Dendritic cell treated with granulocyte-macrophage colony-stimulating factor and Interleukin-4, amounts not matched to agents 40 ng/mL and 50 ng/mL, for 4 days (primary cell): ENCODE data around the gene SF3B1.
"Not testable (repeated sequence)": the region's sequence is repeated elsewhere in the genome, so short reads cannot be mapped to it uniquely, and the experiment has no call there.

Experiments
- H3K27ac Mint-ChIP-seq: one replicate; pipeline ENCODE4 v1.8.0; 2022; ENCODE audit warnings: mild to moderate bottlenecking, mixed read lengths
- H3K27me3 Mint-ChIP-seq: one replicate; pipeline ENCODE4 v1.8.0; 2022; ENCODE audit warnings: mild to moderate bottlenecking, mixed read lengths
- H3K36me3 Mint-ChIP-seq: one replicate; pipeline ENCODE4 v1.8.0; 2022; ENCODE audit warnings: low read depth, mixed read lengths
- H3K4me1 Mint-ChIP-seq: one replicate; pipeline ENCODE4 v1.8.0; 2022; ENCODE audit warnings: low read depth, mixed read lengths
- H3K4me3 Mint-ChIP-seq: one replicate; pipeline ENCODE4 v1.8.0; 2022; ENCODE audit warnings: mild to moderate bottlenecking, moderate library complexity, mixed read lengths
- H3K9me3 Mint-ChIP-seq: one replicate; pipeline ENCODE4 v1.8.0; 2022; ENCODE audit warnings: mixed read lengths
- intact Hi-C: fragments of 100-400 bp; cut with micrococcal nuclease; formaldehyde crosslinking; loops from one replicate; pipeline ENCODE4 v1.15.0; 2022

The SF3B1 gene

DNA sequence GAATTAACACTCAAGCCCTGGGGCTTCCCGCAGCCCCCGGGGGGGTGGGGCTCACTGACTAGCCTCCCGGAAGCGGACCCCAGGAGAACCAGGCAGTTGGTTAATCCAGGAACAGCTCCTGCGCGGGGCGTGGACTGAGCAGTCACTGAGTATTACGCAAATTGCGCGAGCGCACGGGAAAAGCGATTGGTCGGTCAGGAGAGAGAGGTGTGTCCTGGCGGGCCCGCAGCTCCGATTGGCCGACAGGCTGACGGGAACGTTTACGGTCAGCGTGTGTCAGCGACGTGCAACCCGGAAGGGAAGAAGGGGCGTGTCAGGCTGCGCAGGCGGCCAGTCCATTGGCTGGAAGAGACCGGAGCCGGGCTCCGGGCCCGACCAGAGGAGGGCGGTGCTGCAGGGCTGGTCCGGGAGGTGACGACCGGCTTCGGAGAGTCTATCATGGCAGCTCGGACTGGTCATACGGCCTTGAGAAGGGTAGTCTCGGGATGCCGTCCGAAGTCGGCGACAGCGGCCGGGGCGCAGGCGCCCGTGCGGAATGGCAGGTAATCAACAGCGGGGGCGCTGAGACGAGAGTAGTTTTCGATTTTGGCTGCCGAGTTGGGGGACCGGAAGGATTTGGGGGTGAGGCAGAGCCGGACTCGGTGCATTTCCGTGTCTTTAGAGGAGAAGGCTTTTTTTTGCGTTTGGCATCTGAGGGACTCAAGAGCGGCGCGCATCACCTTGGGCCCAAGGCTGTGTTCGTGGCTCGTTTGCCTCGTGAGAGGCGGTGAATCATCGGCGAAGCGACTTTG lies 18.5 kb upstream of the SF3B1 start, which contains the start of gene COQ10B:
Gene COQ10B (plus strand): TSS at position 430 of the 791 bp plus-strand sequence. CDS start 9 bp downstream, at position 439.
- H3K4me3 Mint-ChIP-seq, result peak within 1 kb of the TSS; percentile 96
- peaks cover 25% of the 10 kb centered on the region for H3K36me3 Mint-ChIP-seq
- H3K4me1 Mint-ChIP-seq, result peaks cover 41% of the 10 kb centered on the region

DNA sequence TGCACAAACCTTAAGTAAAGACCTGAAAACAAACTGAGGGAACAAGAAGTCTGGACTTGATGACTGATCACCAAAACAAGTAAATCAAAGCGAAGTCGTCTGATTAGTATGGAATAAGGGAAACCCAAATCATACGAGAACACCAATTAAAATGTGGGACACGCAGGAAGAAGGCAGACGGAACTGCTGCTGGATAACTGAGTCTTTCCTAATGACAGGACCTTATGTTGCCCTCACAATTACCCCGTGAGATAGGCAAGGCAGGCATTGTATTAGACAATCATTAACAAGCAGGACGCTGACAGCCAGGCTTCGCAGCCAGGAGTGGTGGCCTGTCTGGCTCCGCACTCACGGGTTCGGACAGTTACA lies 17.9 kb upstream of the SF3B1 start:
- peak overlapping the region; percentile 96 for H3K27ac Mint-ChIP-seq
- peaks cover 35% of the 10 kb centered on the region for H3K4me1 Mint-ChIP-seq
- intact Hi-C loops, result loop anchor here (1.0 to 10.0 kb wide), 3 partner anchors 17 to 252 kb away; partner anchors contain the start of genes HSPE1, MARS2 and SF3B1
- no peaks in the 10 kb centered on the region for H3K9me3 Mint-ChIP-seq
- no peaks in the 10 kb centered on the region for H3K27me3 Mint-ChIP-seq
- peaks cover 25% of the 10 kb centered on the region for H3K36me3 Mint-ChIP-seq
- H3K4me3 Mint-ChIP-seq, result peak overlapping the region; percentile 96

More for the DNA sequence above, 18.5 kb upstream of the SF3B1 start, which contains the start of gene COQ10B:
- intact Hi-C loops, result loop anchor here (1.0 to 10.0 kb wide), 3 partner anchors 18 to 251 kb away; partner anchors contain the start of genes HSPE1, MARS2 and SF3B1
- Mint-ChIP-seq H3K9me3 (no peaks in the 10 kb centered on the region), H3K27ac (peak within 1 kb of the TSS; percentile 96), H3K27me3 (no peaks in the 10 kb centered on the region)

DNA sequence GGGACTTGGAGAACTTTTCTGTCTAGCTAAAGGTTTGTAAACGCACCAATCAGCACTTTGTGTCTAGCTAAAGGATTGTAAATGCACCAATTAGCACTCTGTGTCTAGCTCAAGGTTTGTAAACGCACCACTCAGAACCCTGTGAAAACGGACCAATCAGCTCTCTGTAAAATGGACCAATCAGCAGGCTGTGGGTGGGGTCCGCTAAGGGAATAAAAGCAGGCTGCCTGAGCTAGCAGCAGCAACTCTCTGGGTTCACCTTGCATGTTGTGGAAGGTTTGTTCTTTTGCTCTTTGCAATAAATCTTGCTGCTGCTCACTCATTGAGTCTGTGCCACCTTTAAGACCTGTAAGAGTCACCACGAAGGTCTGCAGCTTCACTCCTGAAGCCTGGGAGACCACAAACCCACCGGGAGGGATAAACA lies 16.1 kb upstream of the SF3B1 start:
- H3K27me3 Mint-ChIP-seq, H3K27ac Mint-ChIP-seq, H3K4me3 Mint-ChIP-seq, H3K9me3 Mint-ChIP-seq: not testable (repeated sequence)
- Mint-ChIP-seq H3K4me1 (peaks cover 21% of the 10 kb centered on the region), H3K36me3 (peaks cover 23% of the 10 kb centered on the region)
- intact Hi-C loops, result loop anchor here (10.0 kb wide), 1 partner anchor 254 kb away; the partner anchor contains the start of gene MARS2

DNA sequence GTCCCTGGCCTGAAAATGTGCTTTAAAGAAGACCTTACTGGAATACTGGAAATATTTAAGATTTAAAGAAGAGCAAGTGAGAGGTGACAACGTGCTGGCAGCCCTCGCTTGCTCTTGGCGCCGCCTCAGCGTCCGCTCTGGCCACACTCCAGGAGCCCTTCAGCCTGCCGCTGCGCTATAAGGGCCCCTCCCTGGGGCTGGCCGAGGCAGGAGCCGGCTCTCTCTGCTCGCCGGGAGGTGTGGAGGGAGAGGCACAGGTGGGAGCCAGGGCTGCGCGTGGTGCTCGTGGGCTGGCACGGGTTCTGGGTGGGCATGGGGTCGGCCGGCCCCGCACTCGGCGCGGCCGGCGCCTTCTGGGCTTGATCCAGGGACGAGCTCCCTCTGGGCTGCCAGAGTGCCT lies 15.6 kb upstream of the SF3B1 start:
- no peak overlapping the region for H3K4me3 Mint-ChIP-seq
- H3K27ac Mint-ChIP-seq, result no peak overlapping the region
- H3K9me3 Mint-ChIP-seq, result no peaks in the 10 kb centered on the region
- H3K27me3 Mint-ChIP-seq, result no peaks in the 10 kb centered on the region
- intact Hi-C loops, result loop anchor here (10.0 kb wide), 1 partner anchor 254 kb away; the partner anchor contains the start of gene MARS2
- peaks cover 17% of the 10 kb centered on the region for H3K4me1 Mint-ChIP-seq
- H3K36me3 Mint-ChIP-seq, result peaks cover 19% of the 10 kb centered on the region

DNA sequence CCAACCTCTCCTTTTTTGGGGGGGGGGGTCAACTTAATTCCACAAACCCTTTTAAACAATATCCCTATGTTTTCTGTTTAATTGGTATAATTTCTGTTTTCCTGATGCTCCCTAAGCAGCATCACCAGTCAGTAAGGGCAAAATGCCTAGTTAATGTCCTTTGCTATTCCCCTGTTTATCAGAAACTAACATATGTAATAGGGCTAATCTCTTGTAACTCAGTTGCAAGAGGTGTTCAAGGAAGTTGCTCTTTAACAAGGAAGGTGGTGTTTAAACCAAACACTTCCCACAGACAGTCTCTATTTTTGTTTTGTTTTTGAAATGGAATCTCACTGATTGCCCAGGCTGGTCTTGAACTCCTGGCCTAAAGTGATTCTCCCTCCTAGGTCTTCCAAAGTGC lies 12.0 kb upstream of the SF3B1 start:
- Mint-ChIP-seq H3K27ac (no peak overlapping the region), H3K36me3 (no peaks in the 10 kb centered on the region), H3K4me1 (peaks cover 18% of the 10 kb centered on the region), H3K9me3 (no peaks in the 10 kb centered on the region), H3K27me3 (no peaks in the 10 kb centered on the region), H3K4me3 (no peak overlapping the region)
- intact Hi-C loops, result no loop called here

DNA sequence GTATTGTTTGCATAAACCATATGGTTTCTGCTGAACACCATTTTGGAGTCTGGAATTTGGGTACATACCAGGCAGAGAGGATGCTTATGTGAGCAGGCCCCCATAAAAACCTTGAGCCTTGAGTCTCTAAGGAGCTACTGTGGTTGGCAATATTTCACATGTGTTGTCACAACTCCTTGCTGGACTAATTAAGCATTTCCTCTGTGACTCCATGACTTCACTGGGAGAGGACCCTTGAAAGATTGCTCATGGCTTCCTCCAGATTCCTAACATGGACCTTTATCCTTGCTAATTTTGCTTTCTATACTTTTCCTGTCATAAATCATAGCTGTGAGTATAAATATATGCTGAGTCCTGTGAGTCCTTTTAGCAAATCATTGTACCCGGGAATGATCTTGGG lies 10.9 kb upstream of the SF3B1 start:
- Mint-ChIP-seq H3K9me3 (no peaks in the 10 kb centered on the region), H3K27ac (no peak overlapping the region), H3K27me3 (no peaks in the 10 kb centered on the region), H3K4me1 (peaks cover 15% of the 10 kb centered on the region), H3K4me3 (no peak overlapping the region), H3K36me3 (no peaks in the 10 kb centered on the region)
- intact Hi-C loops, result no loop called here

DNA sequence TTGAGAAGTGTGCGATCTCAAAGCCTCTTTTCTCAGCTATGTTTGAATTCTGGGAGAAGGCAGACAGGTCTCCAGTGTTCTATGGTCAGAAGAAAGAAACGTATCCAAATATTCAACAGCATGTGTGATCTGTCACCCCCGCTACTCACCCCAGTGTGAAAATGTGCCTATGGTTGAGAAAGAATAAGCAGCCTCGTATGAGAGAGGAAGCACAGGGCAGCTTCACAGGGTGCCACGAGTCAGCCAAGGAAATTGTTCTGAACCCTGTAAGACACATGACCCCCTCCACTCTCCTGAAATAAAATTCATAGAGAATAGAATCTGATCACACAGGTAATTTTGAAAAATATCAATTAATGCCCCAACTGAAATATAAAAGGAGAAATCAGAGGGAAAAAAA lies 8.0 kb upstream of the SF3B1 start:
- Mint-ChIP-seq H3K27ac (peak overlapping the region; percentile 65), H3K4me3 (peak overlapping the region; percentile 18), H3K9me3 (no peaks in the 10 kb centered on the region), H3K27me3 (no peaks in the 10 kb centered on the region), H3K36me3 (no peaks in the 10 kb centered on the region), H3K4me1 (peaks cover 15% of the 10 kb centered on the region)
- intact Hi-C loops, result loop anchor here (1.0 kb wide), 1 partner anchor 9 kb away; no protein-coding TSS in a partner anchor

DNA sequence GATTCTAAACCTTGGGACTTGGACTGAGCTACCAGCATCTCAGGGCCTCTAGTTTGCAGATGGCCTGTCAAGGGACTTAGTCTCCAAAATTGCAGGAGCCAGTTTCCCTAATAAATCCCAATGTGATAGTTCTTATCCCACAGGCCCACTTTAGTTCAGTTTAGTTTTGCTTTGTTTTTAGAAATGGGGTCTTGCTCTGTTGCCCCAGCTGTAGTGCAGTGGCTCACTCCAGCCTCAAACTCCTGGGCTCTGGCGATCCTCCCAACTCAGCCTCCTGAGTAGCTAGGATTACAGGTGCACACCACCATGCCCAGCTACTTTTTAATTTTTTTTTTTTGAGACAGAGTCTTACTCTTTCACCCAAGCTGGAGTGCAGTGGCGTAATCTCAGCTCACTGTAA lies 2.6 kb upstream of the SF3B1 start:
- Mint-ChIP-seq H3K9me3 (no peaks in the 10 kb centered on the region), H3K27ac (no peak overlapping the region), H3K36me3 (peaks cover 22% of the 10 kb centered on the region), H3K4me1 (peaks cover 16% of the 10 kb centered on the region), H3K4me3 (no peak overlapping the region), H3K27me3 (no peaks in the 10 kb centered on the region)
- intact Hi-C loops, result no loop called here

DNA sequence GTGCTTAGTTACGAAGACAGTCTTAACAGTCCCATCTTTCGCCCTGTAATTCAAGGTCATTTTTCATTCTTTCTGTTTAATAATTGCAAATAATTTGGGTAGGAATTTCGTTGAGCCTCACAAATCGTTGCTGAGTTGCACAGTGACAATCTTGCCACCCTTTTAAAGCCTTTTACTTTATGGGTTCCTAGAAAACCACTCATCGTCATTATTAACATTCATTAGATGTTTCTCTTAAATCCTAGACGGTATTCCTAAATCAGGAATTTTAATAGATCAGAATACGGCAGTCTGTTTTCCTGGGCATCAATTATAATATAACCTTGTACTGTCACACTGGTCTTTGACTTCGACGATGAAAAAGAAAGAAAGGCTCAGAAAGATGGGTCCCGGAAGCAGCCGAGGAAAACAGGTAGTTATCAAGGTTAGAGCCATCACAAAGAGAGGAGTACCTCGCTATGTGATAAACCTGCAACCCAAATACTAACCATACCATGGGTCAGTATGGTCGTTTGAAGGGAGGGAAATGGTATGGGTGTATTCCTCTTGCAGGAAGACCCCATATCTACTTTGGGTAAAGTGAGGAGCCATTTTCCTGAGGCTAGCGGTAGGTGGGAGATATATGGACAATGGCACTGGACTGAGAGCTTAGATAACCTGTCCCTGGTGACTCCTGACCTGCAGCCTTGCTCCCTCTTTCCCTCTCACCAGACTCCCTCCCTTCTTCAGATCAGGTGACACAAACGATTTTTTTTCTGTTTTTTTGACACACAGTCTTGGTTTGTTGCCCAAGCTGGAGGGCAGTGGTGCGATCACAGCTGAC lies 981 bp upstream of the SF3B1 start:
- Mint-ChIP-seq H3K4me3 (peak overlapping the region; percentile 96), H3K36me3 (peaks cover 34% of the 10 kb centered on the region), H3K27ac (peak overlapping the region; percentile 99), H3K27me3 (no peaks in the 10 kb centered on the region), H3K4me1 (peaks cover 32% of the 10 kb centered on the region), H3K9me3 (no peaks in the 10 kb centered on the region)
- intact Hi-C loops, result loop anchor here (1.0 kb wide), 2 partner anchors 17 to 64 kb away; partner anchors contain the start of genes COQ10B and HSPE1

DNA sequence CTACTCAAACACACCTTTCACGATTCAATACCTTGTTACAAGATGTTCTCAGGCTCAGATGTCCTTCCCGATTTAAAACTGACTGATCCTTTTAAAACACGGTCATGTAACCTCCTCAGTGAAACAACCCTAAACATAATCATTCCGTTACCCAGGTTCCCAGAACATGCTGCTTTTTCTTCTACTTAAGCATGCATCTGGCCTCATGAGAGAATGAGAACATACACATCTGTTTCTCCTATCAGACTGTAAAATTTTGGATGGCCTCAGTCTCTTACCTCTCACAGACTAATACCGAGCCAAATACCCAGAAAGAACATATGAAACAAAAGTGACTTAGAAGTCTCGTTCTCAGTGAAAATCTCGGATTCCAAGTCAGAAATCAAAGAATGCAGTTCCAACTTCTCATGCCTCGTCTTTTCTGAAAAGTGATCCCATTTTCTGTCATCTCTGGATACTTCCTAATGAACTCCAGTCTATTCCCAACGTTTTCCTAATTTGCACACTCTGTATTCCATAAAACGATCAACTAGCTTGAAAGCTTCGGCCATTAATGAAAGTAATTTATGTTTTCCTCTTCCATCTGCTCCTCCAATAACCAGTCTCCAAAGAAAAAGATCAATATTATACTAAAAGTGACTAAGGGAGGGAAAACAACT lies 919 bp downstream of the SF3B1 start:
- Mint-ChIP-seq H3K27ac (peak overlapping the region; percentile 99), H3K4me3 (peak overlapping the region; percentile 96), H3K9me3 (no peaks in the 10 kb centered on the region), H3K4me1 (peaks cover 48% of the 10 kb centered on the region), H3K36me3 (peaks cover 45% of the 10 kb centered on the region), H3K27me3 (no peaks in the 10 kb centered on the region)
- intact Hi-C loops, result loop anchor here (1.0 kb wide), 1 partner anchor 9 kb away; no protein-coding TSS in a partner anchor

DNA sequence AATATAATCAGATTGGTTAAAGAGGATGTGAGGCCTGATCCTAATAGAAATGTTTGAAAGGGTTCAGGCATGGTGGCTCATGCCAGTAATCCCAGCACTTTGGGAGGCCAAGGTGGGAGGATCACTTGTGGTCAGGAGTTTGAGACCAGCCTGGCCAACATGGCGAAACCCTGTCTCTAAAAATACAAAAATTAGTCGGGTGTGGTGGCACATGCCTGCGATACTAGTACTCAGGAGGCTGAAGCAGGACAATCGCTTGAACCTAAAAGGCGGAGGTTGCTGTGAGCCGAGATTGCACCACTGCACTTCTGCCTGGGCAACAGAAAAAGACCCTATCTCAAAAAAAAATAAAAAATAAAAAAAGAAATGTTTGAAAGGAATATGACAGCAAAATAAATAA lies 2.3 kb downstream of the SF3B1 start:
- Mint-ChIP-seq H3K4me3 (peak overlapping the region; percentile 60), H3K27ac (peak overlapping the region; percentile 79), H3K4me1 (peaks cover 52% of the 10 kb centered on the region), H3K36me3 (peaks cover 51% of the 10 kb centered on the region)
- H3K9me3 Mint-ChIP-seq, intact Hi-C loops, H3K27me3 Mint-ChIP-seq: not testable (repeated sequence)

DNA sequence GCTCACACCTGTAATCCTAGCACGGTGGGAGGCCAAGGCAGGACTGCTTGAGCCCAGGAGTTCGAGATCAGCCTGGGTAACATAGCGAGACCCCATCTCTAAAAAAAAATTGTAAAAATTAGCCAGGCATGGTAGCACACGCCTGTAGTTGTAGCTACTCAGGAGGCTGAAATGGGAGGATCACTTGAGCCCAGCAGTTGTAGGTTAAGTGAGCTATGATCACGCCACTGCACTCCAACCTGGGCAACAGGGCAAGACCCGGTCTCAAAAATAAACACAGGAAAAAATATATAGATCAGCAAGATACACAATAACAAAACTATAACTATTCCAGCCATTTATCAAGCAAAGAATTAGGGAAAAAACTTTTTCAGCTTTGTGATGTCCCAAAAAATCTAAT lies 3.0 kb downstream of the SF3B1 start:
- no peaks in the 10 kb centered on the region for H3K27me3 Mint-ChIP-seq
- peaks cover 52% of the 10 kb centered on the region for H3K36me3 Mint-ChIP-seq
- peaks cover 54% of the 10 kb centered on the region for H3K4me1 Mint-ChIP-seq
- H3K4me3 Mint-ChIP-seq, result peak overlapping the region; percentile 34
- no peaks in the 10 kb centered on the region for H3K9me3 Mint-ChIP-seq
- H3K27ac Mint-ChIP-seq, result peak overlapping the region; percentile 79
- intact Hi-C loops, result no loop called here

DNA sequence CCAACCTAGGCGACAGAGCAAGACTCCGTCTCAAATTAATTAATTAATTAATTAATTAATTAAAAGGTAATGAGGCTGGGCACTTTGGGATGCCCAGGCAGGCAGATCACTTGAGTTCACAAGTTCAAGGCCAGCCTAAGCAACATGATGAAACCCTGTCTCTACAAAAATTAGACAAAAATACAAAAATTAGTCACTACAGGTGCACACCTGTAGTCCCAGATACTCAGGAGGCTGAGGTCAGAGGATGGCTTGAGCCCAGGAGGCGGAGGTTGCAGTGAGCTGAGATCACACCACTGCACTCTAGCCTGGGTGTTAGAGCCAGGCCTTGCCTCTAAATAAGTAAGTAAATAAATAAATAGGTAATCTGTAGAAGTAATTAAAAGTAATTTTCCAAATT lies 6.8 kb downstream of the SF3B1 start:
- H3K4me1 Mint-ChIP-seq, result peaks cover 58% of the 10 kb centered on the region

More for the DNA sequence above, 6.8 kb downstream of the SF3B1 start:
- H3K27me3 Mint-ChIP-seq, result no peaks in the 10 kb centered on the region
- H3K9me3 Mint-ChIP-seq, result no peaks in the 10 kb centered on the region
- H3K4me3 Mint-ChIP-seq, result no peak overlapping the region
- intact Hi-C loops, result no loop called here
- no peak overlapping the region for H3K27ac Mint-ChIP-seq
- H3K36me3 Mint-ChIP-seq, result peaks cover 56% of the 10 kb centered on the region
